Right ventricle myocardium inferior (tissue), 1 donor: Measurements from ENCODE around the gene SEMA3G. TPM values are rescaled to one million over a fixed set of nuclear protein-coding genes. Genes with fewer than 3 reads are reported as not detected.

Experiments
- ATAC-seq: fragments of 200-7000 bp; cut with Tn5 transposase; one replicate; pipeline ENCODE4 v1.9.1; 2020; ENCODE audit warnings: mild to moderate bottlenecking, moderate library complexity
- DNase-seq: peaks from one replicate; pipeline ENCODE4 v3.0.0; 2021; ENCODE audit errors: missing footprints
- intact Hi-C: fragments of 100-400 bp; cut with DNase I; formaldehyde crosslinking; loops from one replicate; pipeline ENCODE4 v1.11.0; 2022
- long read RNA-seq: library from polyadenylated mRNA; unstranded; transcript quantifications from one replicate; pipeline ENCODE4 v2.0.0, GENCODE V29; 2021
- total RNA-seq: library from RNA; stranded (reverse); fragmentation: NEBNext Ultra II Directional; extraction: Animal tissue kit (Norgen Biotek cat#: 25700); gene quantifications from one replicate; pipeline ENCODE4 v1.2.1, GENCODE V29; 2021
- donor health status: DM: no; HTN: yes; CAD: no; lungs with severe emphysema.

Gene SEMA3G
- total RNA-seq, result 12.3 TPM
- long read RNA-seq, full-length matches to known transcripts, result 1 of 21 reads
- long read RNA-seq, partial matches to known transcripts, result 18 of 21 reads
- long read RNA-seq, other reads (novel, unspliced or antisense), result 2 of 21 reads

GRCh38 chr3:52444860-52445793 lies at the start of gene SEMA3G:
Gene SEMA3G (minus strand): TSS chr3:52445103. CDS start chr3:52445027, 76 bp downstream.
- peak; percentile 90 for DNase-seq
- intact Hi-C loops, result no loop called here

DNA sequence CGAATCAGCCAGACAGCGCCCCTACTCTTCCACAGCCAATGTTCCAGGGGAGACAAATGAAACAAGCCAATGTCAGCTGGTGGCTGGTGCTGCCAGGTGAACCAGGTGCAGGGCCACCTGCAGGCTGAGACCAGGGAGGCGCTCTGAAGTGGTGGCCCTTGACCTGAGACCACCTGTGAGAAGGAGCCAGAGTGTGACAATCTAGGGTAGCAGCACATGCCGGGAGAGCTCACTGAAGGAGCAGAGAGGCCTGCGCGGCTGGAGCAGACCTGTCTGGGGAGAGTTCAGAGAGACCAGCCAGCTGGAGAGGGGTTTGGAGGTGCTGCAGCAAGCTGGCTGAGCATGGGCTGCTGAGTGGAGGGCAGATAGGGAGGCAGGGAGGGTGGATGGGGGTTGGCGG lies 49.5 kb upstream of the SEMA3G start:
- peak; percentile 63 for DNase-seq
- ATAC-seq, result no peak
- intact Hi-C loops, result loop anchor here (5.0 kb wide), 1 partner anchor 33 kb away; no protein-coding TSS in a partner anchor

More at GRCh38 chr3:52444860-52445793, at the start of gene SEMA3G:
- ATAC-seq, result peak; percentile 66

DNA sequence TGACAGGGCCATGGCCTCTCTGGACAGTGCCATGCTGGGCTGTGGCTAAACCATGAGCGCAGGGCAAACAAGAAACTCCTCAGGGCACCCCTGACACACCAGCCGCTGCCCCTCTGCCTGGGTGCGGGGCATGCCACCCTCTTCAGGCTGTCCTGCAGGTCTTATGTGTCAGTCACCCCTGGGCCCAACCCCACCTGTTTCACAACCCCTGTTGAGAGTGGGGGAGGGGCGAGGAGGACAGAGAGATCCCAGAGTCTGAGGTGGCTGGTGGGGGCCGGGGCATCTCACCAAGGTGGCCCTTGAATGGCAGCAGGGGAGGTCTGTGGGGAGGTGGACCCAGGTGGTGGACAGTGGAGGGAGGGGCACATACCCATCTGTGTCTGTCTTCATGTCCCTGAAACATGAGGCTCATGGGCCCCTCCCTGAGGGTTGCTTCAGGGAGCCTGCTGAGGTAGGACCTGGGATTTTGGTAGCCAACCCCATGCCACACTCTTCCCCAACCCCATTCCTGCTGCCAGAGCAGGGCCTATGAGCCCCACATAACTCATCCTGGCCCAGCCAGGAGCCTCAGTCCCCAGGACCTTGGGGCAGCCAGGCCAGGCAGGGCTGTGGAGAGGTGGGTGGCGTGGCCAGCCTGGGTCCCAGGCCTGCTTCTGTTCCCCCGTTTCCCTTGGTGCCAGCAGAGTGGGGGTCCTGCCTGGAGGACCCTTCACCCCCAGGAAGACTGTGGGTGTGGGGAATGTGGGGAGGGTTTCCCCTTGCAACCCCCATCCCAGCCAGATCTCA lies 48.5 kb upstream of the SEMA3G start:
- intact Hi-C loops, result loop anchor here (5.0 kb wide), 1 partner anchor 34 kb away; no protein-coding TSS in a partner anchor
- DNase-seq, result peak; percentile 68

DNA sequence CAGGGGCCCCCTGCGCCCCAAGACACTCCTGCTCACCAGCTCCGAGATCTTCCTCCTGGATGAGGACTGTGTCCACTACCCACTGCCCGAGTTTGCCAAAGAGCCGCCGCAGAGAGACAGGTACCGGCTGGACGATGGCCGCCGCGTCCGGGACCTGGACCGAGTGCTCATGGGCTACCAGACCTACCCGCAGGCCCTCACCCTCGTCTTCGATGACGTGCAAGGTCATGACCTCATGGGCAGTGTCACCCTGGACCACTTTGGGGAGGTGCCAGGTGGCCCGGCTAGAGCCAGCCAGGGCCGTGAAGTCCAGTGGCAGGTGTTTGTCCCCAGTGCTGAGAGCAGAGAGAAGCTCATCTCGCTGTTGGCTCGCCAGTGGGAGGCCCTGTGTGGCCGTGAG lies 47.2 kb upstream of the SEMA3G start:
- DNase-seq (no peak), ATAC-seq (no peak)
- intact Hi-C loops, result loop anchor here (5.0 kb wide), 1 partner anchor 35 kb away; no protein-coding TSS in a partner anchor

More for the DNA sequence above, 48.5 kb upstream of the SEMA3G start:
- ATAC-seq, result no peak

DNA sequence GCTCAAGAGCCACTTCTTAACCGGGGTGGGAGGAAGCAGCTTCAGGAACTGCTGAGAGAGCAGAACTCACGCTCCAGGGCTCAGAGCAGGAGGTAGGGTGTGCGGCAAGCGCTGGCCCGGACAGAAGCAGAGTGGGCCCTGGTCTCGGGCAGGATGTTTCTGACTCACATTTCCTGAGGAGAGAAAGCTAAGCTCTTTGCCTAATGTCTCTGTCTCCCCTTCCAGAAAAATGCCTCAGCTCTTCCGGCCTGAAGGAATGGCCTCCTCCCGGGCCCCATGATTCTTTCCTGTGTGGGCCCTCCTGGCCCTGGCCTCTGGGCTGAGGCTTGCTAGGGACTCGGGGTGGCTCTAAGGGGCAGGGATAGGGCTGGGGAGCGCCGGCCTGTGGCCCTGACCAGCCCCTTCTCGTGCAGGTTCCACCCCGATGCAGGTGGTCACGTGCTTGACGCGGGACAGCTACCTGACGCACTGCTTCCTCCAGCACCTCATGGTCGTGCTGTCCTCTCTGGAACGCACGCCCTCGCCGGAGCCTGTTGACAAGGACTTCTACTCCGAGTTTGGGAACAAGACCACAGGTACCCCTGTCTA lies 46.1 kb upstream of the SEMA3G start:
- DNase-seq (peak; percentile 81), ATAC-seq (peak; percentile 36)
- intact Hi-C loops, result loop anchor here (5.0 kb wide), 1 partner anchor 36 kb away; no protein-coding TSS in a partner anchor

DNA sequence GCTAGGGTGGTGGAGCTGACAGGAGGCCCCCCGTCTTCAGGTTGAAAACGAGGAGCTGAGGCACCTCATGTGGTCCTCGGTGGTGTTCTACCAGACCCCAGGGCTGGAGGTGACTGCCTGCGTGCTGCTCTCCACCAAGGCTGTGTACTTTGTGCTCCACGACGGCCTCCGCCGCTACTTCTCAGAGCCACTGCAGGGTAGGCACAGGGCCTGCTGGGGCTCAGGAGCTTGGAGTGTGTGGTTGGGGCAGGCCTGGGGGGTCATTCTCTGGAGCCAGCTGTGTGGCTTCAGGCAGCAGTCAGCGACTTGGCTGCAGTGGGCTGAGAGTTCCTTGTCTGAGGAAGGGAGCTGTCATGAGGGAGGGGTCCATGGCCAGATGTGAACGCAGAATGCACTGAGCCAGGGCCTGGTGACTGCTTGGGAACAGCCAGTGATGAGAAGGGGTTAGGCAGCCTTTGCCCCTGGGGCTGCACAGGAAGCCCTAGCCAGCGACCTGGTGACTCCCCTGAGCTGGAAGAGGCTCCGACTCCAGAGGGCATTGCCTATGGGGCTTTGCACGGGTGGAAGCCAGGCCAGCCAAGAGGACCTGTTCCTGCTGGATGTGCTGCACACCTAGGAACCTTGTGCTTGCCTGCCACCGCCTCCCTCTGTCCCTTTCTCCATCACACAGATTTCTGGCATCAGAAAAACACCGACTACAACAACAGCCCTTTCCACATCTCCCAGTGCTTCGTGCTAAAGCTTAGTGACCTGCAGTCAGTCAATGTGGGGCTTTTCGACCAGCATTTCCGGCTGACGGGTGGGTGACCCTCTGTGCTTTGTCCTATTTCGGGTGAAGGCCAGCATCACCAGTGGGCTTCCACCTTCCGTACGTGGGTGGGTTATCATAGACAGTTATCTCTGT lies 45.4 kb upstream of the SEMA3G start:
- ATAC-seq, result no peak
- intact Hi-C loops, result loop anchor here (5.0 kb wide), 1 partner anchor 37 kb away; no protein-coding TSS in a partner anchor
- peak; percentile 68 for DNase-seq

DNA sequence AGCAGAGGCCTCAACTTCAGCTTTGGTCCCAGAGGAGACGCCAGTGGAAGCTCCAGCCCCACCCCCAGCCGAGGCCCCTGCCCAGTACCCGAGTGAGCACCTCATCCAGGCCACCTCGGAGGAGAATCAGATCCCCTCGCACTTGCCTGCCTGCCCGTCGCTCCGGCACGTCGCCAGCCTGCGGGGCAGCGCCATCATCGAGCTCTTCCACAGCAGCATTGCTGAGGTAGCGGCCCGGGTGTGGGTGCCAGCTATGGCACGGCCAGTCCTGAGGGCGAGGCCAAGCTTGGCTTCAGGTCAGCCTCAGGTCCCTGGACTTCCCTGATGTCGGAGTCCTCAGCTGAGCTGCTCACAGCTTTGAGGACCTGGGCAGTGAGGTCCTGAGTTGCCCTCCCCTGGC lies 44.5 kb upstream of the SEMA3G start:
- DNase-seq (peak; percentile 68), ATAC-seq (no peak)

GRCh38 chr3:52488746-52489145 lies 43.8 kb upstream of the SEMA3G start:
- intact Hi-C loops, result no loop called here
- ATAC-seq (no peak), DNase-seq (peak; percentile 45)

More for the DNA sequence above, 44.5 kb upstream of the SEMA3G start:
- intact Hi-C loops, result no loop called here

DNA sequence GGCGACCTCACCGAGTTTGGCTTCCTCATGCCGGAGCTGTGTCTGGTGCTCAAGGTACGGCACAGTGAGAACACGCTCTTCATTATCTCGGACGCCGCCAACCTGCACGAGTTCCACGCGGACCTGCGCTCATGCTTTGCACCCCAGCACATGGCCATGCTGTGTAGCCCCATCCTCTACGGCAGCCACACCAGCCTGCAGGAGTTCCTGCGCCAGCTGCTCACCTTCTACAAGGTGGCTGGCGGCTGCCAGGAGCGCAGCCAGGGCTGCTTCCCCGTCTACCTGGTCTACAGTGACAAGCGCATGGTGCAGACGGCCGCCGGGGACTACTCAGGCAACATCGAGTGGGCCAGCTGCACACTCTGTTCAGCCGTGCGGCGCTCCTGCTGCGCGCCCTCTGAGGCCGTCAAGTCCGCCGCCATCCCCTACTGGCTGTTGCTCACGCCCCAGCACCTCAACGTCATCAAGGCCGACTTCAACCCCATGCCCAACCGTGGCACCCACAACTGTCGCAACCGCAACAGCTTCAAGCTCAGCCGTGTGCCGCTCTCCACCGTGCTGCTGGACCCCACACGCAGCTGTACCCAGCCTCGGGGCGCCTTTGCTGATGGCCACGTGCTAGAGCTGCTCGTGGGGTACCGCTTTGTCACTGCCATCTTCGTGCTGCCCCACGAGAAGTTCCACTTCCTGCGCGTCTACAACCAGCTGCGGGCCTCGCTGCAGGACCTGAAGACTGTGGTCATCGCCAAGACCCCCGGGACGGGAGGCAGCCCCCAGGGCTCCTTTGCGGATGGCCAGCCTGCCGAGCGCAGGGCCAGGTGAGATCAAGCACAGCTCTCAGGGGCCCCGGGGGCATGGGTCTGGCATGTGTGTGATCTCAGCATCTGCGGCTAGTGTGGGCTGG lies 43.1 kb upstream of the SEMA3G start:
- DNase-seq (no peak), ATAC-seq (no peak)
- intact Hi-C loops, result no loop called here

DNA sequence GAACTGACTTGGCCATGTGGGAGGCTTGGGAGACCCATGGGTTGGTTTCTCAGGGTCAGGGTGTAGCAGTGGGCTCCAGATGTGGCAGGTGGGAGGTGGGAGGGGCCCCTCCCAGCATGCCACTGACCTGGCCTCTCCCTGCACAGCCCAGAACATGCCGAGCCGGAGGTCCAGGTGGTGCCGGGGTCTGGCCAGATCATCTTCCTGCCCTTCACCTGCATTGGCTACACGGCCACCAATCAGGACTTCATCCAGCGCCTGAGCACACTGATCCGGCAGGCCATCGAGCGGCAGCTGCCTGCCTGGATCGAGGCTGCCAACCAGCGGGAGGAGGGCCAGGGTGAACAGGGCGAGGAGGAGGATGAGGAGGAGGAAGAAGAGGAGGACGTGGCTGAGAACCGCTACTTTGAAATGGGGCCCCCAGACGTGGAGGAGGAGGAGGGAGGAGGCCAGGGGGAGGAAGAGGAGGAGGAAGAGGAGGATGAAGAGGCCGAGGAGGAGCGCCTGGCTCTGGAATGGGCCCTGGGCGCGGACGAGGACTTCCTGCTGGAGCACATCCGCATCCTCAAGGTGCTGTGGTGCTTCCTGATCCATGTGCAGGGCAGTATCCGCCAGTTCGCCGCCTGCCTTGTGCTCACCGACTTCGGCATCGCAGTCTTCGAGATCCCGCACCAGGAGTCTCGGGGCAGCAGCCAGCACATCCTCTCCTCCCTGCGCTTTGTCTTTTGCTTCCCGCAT lies 42.3 kb upstream of the SEMA3G start:
- intact Hi-C loops, result no loop called here
- ATAC-seq (no peak), DNase-seq (no peak)

DNA sequence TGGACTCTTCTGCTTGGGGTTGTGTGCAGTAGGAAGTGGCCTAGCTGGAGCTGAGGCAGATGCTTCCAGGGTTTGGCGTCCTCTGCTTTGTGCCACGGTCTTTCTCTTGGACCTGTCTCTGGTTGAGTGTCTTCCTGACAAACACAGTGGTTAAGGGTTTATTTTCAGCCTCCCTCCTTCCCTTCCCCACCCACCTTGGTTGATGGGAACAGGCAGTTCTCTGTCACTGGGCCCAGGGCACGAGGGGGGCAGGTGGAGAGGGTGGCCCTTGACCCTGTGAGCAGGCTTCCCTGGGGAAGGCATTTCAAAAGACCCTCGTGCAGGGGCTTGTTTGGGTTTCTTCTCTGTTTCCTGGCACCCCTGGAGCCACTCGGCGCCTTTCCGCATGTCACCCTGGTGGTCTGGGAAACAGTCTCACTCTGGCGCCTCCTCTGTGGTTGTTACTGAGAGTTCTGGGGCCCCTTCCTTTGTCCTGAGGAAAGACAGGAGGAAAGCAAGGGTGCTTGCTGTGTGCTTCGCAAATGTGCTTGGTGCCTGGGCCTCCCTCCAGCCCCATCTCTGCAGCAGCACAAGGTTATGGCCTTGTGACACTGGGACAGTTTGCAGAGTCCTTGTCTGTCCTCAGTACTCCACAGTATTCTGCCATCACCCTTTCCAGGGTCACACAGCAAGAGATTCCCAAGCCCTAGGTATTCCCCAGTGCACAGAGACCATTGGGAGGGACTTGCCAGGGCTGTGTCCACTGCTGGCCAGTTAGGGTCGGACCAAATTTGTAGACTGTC lies 40.0 kb upstream of the SEMA3G start:
- peak; percentile 49 for ATAC-seq
- intact Hi-C loops, result no loop called here
- DNase-seq, result no peak

DNA sequence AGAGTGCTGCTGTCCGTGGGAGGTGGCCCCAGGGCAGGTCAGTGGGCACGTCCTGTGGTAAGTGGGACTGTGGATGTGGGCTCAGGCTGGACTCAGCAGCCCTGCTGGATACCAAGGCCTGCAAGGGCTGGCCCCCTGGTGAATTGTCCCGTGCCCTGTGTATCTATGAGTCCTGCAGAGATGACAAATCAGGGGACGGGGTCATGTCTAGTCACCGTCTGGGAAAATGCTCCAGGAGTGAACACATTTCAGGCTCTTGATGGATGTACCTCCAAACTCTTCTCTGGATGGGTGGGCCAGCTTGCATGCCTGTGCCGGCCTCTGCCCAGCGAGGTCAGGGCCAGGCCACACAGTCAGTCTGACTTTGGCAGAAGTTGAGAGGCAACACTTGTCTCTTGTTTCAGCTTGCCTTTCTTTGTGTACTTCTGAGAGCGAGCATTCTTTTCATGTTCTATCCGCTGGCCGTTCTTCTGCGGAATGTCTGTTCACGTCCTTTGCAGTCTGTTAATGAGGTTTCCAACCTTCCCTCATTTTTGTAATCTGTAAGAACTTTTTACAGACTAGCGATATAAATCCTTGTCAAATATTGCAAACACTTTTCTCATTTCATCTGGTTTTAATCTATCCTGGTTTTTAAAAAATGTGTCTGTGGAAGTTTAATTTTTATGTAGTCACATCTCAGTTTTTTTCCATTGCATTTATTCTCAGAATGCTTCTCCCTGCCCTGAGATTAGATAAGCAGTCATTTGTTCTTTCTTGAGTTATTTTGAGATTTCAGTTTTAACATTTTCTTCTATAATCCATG lies 38.9 kb upstream of the SEMA3G start:
- ATAC-seq (peak; percentile 35), DNase-seq (no peak)
- intact Hi-C loops, result no loop called here

DNA sequence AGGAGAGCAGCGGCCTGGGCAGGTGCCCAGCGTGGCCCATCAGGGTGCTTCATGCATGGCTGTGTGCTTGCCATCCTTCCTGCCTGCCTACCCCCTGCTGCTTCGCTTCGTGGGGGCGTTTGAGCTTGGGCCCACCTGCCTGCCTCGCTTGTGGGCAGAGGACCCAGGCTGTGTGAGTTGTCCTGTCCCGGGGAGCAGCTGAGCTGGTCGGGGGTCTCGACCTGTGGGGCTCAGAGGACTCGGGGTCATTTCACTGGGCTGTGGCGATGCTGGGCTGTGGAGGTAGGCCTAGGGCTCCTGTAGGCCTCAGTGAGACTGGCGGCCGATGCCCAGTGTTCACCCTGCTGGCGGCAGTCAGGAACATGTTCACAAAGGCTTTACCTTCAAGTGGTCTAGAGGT lies 38.2 kb upstream of the SEMA3G start:
- ATAC-seq, result no peak

DNA sequence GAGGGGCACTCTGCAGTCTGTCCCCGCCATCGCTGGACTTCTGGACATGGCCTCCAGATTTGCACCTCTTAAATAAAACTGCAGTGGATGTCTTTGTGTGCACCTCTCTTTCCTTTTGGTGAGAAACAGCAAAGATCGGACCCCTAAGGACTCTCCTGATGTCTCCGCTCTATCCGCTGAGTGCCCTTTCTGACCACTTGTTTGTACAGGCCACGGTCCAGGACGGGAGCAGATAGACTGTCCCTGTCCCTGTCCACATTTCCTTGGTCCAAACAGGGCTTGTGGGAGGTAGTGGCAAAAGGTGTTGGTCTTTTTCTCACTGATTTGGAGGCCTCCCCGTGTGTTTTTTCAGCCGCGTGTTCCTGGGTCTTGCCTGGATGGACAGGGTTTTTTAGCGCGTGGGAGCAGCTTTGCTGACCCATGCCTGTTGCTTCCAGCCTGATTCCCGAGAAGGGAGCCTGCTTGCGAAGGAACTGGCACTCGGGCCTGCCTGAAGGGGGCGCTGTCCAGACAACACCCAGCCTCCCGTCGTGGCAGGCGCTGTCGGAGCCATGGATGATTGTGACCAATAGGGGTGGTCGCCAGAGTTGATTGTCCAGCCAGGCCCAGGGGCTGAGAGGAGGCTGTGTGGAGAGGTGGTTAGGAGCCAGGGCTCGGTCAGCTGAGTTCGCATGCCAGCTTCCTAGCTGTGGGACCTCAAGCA lies 37.1 kb upstream of the SEMA3G start:
- ATAC-seq (no peak), DNase-seq (no peak)
- intact Hi-C loops, result no loop called here

More for the DNA sequence above, 38.2 kb upstream of the SEMA3G start:
- DNase-seq, result no peak
- intact Hi-C loops, result no loop called here
